HEK293T (cell line): ENCODE measurements around the gene TIRAP.

Experiments used
- CTCF ChIA-PET: fragments of 350-600 bp; formaldehyde crosslinking; extraction: SDS; loops from one replicate; lab custom pipeline; 2021; ENCODE audit warnings: antibody characterized with exemption, inconsistent platforms; lab: Yijun Ruan, JAX
- POLR2A ChIA-PET: fragments of 350-600 bp; formaldehyde crosslinking; extraction: SDS; loops from one replicate; lab custom pipeline; 2020; ENCODE audit warnings: antibody characterized with exemption, inconsistent platforms; lab: Yijun Ruan, JAX
- DNase-seq: peaks from one replicate; pipeline ENCODE4 v3.0.0; 2012; ENCODE audit warnings: mixed read lengths; ENCODE audit errors: extremely low spot score
- ARNT ChIP-seq: fragments of 450-650 bp; IDR thresholded peaks from 2 replicates; pipeline ENCODE4 v1.6.1; 2017; ENCODE audit warnings: mild to moderate bottlenecking
- BHLHE40 ChIP-seq: fragments of 450-650 bp; IDR thresholded peaks from 2 replicates; pipeline ENCODE4 v1.6.1; 2016; ENCODE audit warnings: mild to moderate bottlenecking, moderate library complexity, borderline replicate concordance
- CTBP1 ChIP-seq: fragments of 450-650 bp; IDR thresholded peaks from 2 replicates; pipeline ENCODE4 v1.6.1; 2016; ENCODE audit warnings: borderline replicate concordance
- ELF4 ChIP-seq: fragments of 450-650 bp; IDR thresholded peaks from 2 replicates; pipeline ENCODE4 v1.6.1; 2017; ENCODE audit warnings: antibody characterized with exemption
- FOXA1 ChIP-seq: fragments of 450-650 bp; IDR thresholded peaks from 2 replicates; pipeline ENCODE4 v1.6.1; 2016; ENCODE audit warnings: mild to moderate bottlenecking
- FOXK2 ChIP-seq: fragments of 450-650 bp; IDR thresholded peaks from 2 replicates; pipeline ENCODE4 v1.6.1; 2016; ENCODE audit warnings: mild to moderate bottlenecking
- FOXM1 ChIP-seq: fragments of 450-650 bp; IDR thresholded peaks from 2 replicates; pipeline ENCODE4 v1.6.1; 2017; ENCODE audit warnings: mild to moderate bottlenecking, borderline replicate concordance
- HDGF ChIP-seq: fragments of 450-650 bp; IDR thresholded peaks from 2 replicates; pipeline ENCODE4 v1.6.1; 2017; ENCODE audit warnings: antibody characterized with exemption, borderline replicate concordance
- L3MBTL2 ChIP-seq: fragments of 450-650 bp; conservative IDR thresholded peaks from 2 replicates; pipeline ENCODE4 v1.6.1; 2016; ENCODE audit warnings: mild to moderate bottlenecking
- LEF1 ChIP-seq: fragments of 450-650 bp; IDR thresholded peaks from 2 replicates; pipeline ENCODE4 v1.6.1; 2017; ENCODE audit warnings: mild to moderate bottlenecking, borderline replicate concordance
- NFRKB ChIP-seq: fragments of 450-650 bp; IDR thresholded peaks from 2 replicates; pipeline ENCODE4 v1.6.1; 2016; ENCODE audit warnings: mild to moderate bottlenecking, moderate library complexity
- SP1 ChIP-seq: fragments of 450-650 bp; IDR thresholded peaks from 2 replicates; pipeline ENCODE4 v1.6.1; 2017
- SUZ12 ChIP-seq: fragments of 450-650 bp; IDR thresholded peaks from 2 replicates; pipeline ENCODE4 v1.6.1; 2016; ENCODE audit warnings: mild to moderate bottlenecking
- TARDBP ChIP-seq: fragments of 450-650 bp; IDR thresholded peaks from 2 replicates; pipeline ENCODE4 v1.6.1; 2016
- ZNF384 ChIP-seq: fragments of 450-650 bp; IDR thresholded peaks from 2 replicates; pipeline ENCODE4 v1.6.1; 2016
- TF ChIP-seq, protein P1 (sequence below): fragments of 450-650 bp; IDR thresholded peaks from 2 replicates; pipeline ENCODE4 v1.6.1; 2016

TIRAP gene

GRCh38 chr11:126331286-126331685 is 48.4 kb downstream of the TIRAP start:
- POLR2A ChIA-PET, result no interaction called here
- no peak for DNase-seq
- TF ChIP-seq LEF1 (no peak), FOXM1 (no peak), FOXK2 (no peak), FOXA1 (no peak), TARDBP (no peak), ARNT (no peak), CTBP1 (no peak), ZNF384 (no peak), SP1 (no peak), L3MBTL2 (no peak), NFRKB (no peak), ELF4 (no peak), SUZ12 (no peak)
- TF ChIP-seq, protein P1, sequence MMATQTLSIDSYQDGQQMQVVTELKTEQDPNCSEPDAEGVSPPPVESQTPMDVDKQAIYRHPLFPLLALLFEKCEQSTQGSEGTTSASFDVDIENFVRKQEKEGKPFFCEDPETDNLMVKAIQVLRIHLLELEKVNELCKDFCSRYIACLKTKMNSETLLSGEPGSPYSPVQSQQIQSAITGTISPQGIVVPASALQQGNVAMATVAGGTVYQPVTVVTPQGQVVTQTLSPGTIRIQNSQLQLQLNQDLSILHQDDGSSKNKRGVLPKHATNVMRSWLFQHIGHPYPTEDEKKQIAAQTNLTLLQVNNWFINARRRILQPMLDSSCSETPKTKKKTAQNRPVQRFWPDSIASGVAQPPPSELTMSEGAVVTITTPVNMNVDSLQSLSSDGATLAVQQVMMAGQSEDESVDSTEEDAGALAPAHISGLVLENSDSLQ, result no peak
- CTCF ChIA-PET, result no interaction called here

- POLR2A ChIA-PET, result no interaction called here
- DNase-seq, result no peak
- CTCF ChIA-PET, result no interaction called here
- TF ChIP-seq HDGF (no peak), CTBP1 (no peak), ARNT (no peak), BHLHE40 (no peak), SUZ12 (no peak), TARDBP (no peak), SP1 (no peak), NFRKB (no peak), ZNF384 (no peak), FOXK2 (no peak), LEF1 (no peak), FOXA1 (no peak), FOXM1 (no peak), L3MBTL2 (no peak), ELF4 (no peak)
- TF ChIP-seq, protein P1, result no peak
Measured at GRCh38 chr11:126332221-126332711, 49.4 kb downstream of the TIRAP start.

DNA sequence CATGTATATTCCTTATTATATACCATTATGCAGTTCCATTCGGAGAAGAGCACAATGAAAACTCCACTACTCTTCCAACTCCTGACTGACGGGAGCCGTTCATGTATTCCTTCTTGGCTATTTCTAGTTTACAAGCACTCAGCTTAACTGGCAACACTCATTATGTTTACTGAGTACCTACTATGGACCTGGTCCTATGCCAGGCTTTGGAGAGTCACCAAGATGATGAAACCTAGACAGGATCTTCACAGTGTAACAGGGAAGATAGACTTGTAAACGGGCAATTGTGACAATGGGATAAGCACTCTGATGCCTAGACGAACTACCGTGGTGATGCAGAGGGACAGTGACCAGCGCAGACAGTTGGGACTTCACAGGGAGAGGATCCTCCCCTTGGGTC is 50.2 kb downstream of the TIRAP start:
- no peak for TF ChIP-seq FOXA1
- POLR2A ChIA-PET, result no interaction called here
- no peak for DNase-seq
- CTCF ChIA-PET, result no interaction called here

DNA sequence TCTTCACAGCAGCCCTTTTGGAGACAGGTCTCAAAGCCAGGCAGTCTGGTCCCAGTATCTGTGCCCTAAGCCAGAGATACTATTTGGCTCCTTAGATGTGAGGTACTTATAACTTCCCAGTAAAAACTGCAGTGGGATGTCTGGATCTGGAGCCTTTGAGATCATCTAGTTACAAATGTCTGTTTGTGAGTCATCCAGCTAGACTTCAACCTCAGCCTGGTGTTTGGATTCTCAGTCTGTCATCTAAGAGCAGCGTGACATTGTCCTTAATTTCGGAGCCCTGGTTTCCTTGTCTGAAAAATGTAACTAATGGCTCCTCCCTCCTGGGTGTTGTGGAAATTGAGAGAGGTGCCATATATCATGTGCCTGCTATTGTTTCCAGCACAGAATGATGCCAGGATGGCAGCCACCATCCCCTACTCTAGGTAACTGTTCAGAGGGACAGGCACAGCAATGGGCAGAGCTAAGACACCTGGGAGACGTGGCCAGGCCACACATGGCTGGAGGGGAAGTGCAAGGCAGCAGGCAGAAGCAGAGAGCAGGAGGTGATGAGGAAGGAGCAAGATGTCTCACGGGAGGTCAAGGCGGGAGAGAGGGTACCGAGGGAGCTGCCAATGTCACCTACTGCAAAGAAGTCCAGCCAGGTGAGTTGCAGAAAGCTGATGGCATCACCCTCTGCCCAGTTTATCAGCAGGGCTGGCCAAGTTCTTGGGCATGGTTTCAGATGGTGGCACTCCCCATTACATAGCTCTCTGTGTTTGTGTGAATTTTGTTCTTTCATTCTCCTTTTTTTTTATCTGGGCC is 52.0 kb downstream of the TIRAP start:
- TF ChIP-seq ELF4 (no peak), SP1 (no peak), ARNT (no peak), ZNF384 (no peak), BHLHE40 (no peak), L3MBTL2 (no peak), FOXA1 (no peak), TARDBP (no peak), SUZ12 (no peak), FOXM1 (no peak), HDGF (no peak), FOXK2 (no peak), LEF1 (no peak), NFRKB (no peak), CTBP1 (no peak)
- TF ChIP-seq, protein P1, result no peak
- ChIA-PET CTCF (interaction anchor here (0.6 kb wide), 2 partner anchors 15 to 146 kb away, joined by 3 to 6 read pairs; no protein-coding TSS in a partner anchor), POLR2A (no interaction called here)
- no peak for DNase-seq

DNA sequence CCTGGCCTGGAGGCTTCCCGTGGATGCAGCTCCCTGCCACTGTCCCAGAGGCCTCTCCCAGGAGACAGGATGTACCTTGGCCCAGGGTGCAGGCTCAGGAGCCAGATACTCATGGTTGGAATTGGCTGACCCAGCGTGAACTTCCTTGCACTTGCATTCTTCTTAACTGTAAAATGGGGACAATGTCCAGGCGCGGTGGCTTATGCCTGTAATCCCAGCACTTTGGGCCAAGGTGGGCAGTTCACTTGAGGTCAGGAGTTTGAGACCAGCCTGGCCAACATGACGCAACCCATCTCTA is 52.5 kb downstream of the TIRAP start:
- no peak for DNase-seq
- POLR2A ChIA-PET, result no interaction called here
- CTCF ChIA-PET, result interaction anchor here (0.6 kb wide), 2 partner anchors 16 to 146 kb away, joined by 3 to 6 read pairs; no protein-coding TSS in a partner anchor
- TF ChIP-seq ZNF384 (no peak), ELF4 (no peak), TARDBP (no peak), BHLHE40 (no peak), FOXM1 (no peak), HDGF (no peak), SUZ12 (no peak), FOXK2 (no peak), NFRKB (no peak), FOXA1 (no peak), L3MBTL2 (no peak), ARNT (no peak), LEF1 (no peak), CTBP1 (no peak)
- TF ChIP-seq, protein P1, result no peak
